GM12878 (cell line): ENCODE results near the gene NSD2. TPM values are rescaled to one million over a fixed set of nuclear protein-coding genes. Genes with fewer than 3 reads are reported as not detected.

Experiments
- ATAC-seq: fragments of 200-7000 bp; cut with Tn5 transposase; 3 replicates; pipeline ENCODE4 v1.9.1; 2020; ENCODE audit warnings: mild to moderate bottlenecking, moderate library complexity
- BruUV-seq: library from RNA; stranded (reverse); fragments of 400-500 nt; replicated peaks from 2 replicates; lab custom pipeline; 2021; lab: Mats Ljungman, UMichigan
- CTCF ChIA-PET: fragments of 300-600 bp; sonication (Branson Sonifier 250); formaldehyde crosslinking; extraction: SDS; loops from one replicate; lab custom pipeline; 2021; ENCODE audit warnings: inconsistent platforms; lab: Yijun Ruan, JAX
- POLR2A ChIA-PET: fragments of 350-600 bp; formaldehyde crosslinking; extraction: SDS; loops from one replicate; lab custom pipeline; 2021; ENCODE audit warnings: inconsistent platforms; lab: Charles Lee
- RAD21 ChIA-PET: fragments of 300-600 bp; sonication (Branson Sonifier 250); formaldehyde crosslinking; loops from one replicate; lab custom pipeline; 2023; ENCODE audit warnings: antibody characterized with exemption; ENCODE audit not compliant: unreplicated experiment; lab: Charles Lee
- SMC1A ChIA-PET: fragments of 300-600 bp; sonication (Branson Sonifier 250); formaldehyde crosslinking; loops from one replicate; lab custom pipeline; 2023; ENCODE audit not compliant: unreplicated experiment, uncharacterized antibody; lab: Charles Lee
- DNase-seq: peaks from one replicate; pipeline ENCODE4 v3.0.0-alpha.2; 2011; ENCODE audit warnings: low read depth, low spot score
- FAIRE-seq: peaks from 3 replicates; lab custom pipeline; 2011; peaks lifted over from hg19 to GRCh38; lab: Jason Lieb, UNC
- H2AFZ ChIP-seq: 2 replicates; pipeline ENCODE4 v1.6.0; 2011; ENCODE audit warnings: low read depth, low read length, control low read depth; ENCODE audit not compliant: control insufficient read depth
- H3K27ac ChIP-seq: 2 replicates; pipeline ENCODE4 v1.5.1; 2011; ENCODE audit warnings: control low read depth; ENCODE audit not compliant: control insufficient read depth, insufficient read depth
- H3K27me3 ChIP-seq, 2 experiments: replicated peaks in 1 of 2; 2 replicates each; pipeline versions ENCODE4 v1.6.0 to v1.6.1; 2011; ENCODE audit warnings: low read length in 1 of 2; ENCODE audit not compliant: control insufficient read depth in 2 of 2, insufficient read depth in 2 of 2
- H3K36me3 ChIP-seq, 2 experiments: 2 replicates each; pipeline ENCODE4 v1.5.1; 2011; ENCODE audit warnings: low read length in 1 of 2; ENCODE audit not compliant: control insufficient read depth in 2 of 2, insufficient read depth in 2 of 2
- H3K4me1 ChIP-seq: 2 replicates; pipeline ENCODE4 v1.6.1; 2011; ENCODE audit warnings: mild to moderate bottlenecking, low read length, moderate library complexity, mixed read lengths; ENCODE audit not compliant: control insufficient read depth, insufficient read depth
- H3K4me2 ChIP-seq: 2 replicates; pipeline ENCODE4 v1.6.0; 2011; ENCODE audit warnings: control low read depth; ENCODE audit not compliant: control insufficient read depth, insufficient read depth
- H3K4me3 ChIP-seq: fragments of 200-600 bp; sonication (generic); 2 replicates; pipeline ENCODE4 v1.5.1; 2016
- H3K79me2 ChIP-seq: 2 replicates; pipeline ENCODE4 v1.6.0; 2011; ENCODE audit warnings: low read length; ENCODE audit not compliant: control insufficient read depth, insufficient read depth
- H3K9ac ChIP-seq: 2 replicates; pipeline ENCODE4 v1.8.0; 2011; ENCODE audit warnings: low read length, control low read depth, mixed read lengths; ENCODE audit not compliant: control insufficient read depth, insufficient read depth
- H3K9me3 ChIP-seq: replicated peaks from 3 replicates; pipeline ENCODE4 v1.5.1; 2011; ENCODE audit warnings: mild to moderate bottlenecking, low read length; ENCODE audit not compliant: control insufficient read depth, insufficient read depth
- H4K20me1 ChIP-seq: 2 replicates; pipeline ENCODE4 v1.6.0; 2011; ENCODE audit not compliant: control insufficient read depth, insufficient read depth
- CBX3 ChIP-seq: fragments of 200-600 bp; sonication (generic); IDR thresholded peaks from 2 replicates; pipeline ENCODE4 v1.6.1; 2016; ENCODE audit warnings: low read depth, borderline replicate concordance
- CREM ChIP-seq: IDR thresholded peaks from 2 replicates; pipeline ENCODE4 v1.6.1; 2014; ENCODE audit warnings: antibody characterized with exemption, low read depth
- CUX1 ChIP-seq: IDR thresholded peaks from 2 replicates; pipeline ENCODE4 v1.6.1; 2012; ENCODE audit warnings: improper control_type of control experiment, low read depth, low read length; ENCODE audit not compliant: insufficient replicate concordance
- TCF3 ChIP-seq: IDR thresholded peaks from 2 replicates; pipeline ENCODE4 v1.6.1; 2012; ENCODE audit warnings: low read depth, mild to moderate bottlenecking, low read length, borderline replicate concordance; ENCODE audit not compliant: insufficient read depth
- USF2 ChIP-seq: IDR thresholded peaks from 2 replicates; pipeline ENCODE4 v1.6.1; 2011; ENCODE audit warnings: low read depth, low read length, improper control_type of control experiment, borderline replicate concordance
- WGBS: methylation state at CpG from one replicate; pipeline ENCODE4 v1.1.6; 2016; ENCODE audit warnings: low lambda C conversion rate; ENCODE audit not compliant: insufficient replicate concordance, insufficient coverage; ENCODE audit errors: missing lambda C conversion rate; 5-methylcytosine and 5-hydroxymethylcytosine counted together
- in situ Hi-C: fragments of 300-500 bp; cut with MboI; formaldehyde crosslinking; loops from 9 replicates; pipeline ENCODE4 v1.14.3; 2018; ENCODE audit warnings: mixed read lengths
- intact Hi-C: fragments of 100-400 bp; cut with micrococcal nuclease; formaldehyde crosslinking; loops from one replicate; pipeline ENCODE4 v1.14.2; 2022; ENCODE audit not compliant: unreplicated experiment
- polyA plus RNA-seq, 11 experiments: library from polyadenylated mRNA; depleted of rRNA in 4 of 11; unstranded in 6 of 11; stranded (reverse) in 5 of 11; fragments of >200 nt; fragmentation: Nextera tagmentation in 4 of 11; fragmentation: Illumina TruSeq in 1 of 11; extraction: Ambion mirVana in 4 of 11; extraction: Trizol in 1 of 11; gene quantifications; 1 replicate in 1 of 11; 2 replicates in 10 of 11; pipeline versions ENCODE4 v1.2.1 to v1.2.3, GENCODE V29; 2011 to 2016; ENCODE audit warnings: inconsistent platforms in 2 of 11, missing spikeins in 2 of 11, low read depth in 1 of 11
- total RNA-seq, 4 experiments: library from RNA; depleted of rRNA in 3 of 4; stranded (reverse); fragments of >200 nt in 3 of 4; fragmentation: Illumina TruSeq in 1 of 4; extraction: Trizol in 1 of 4; gene quantifications; 2 replicates each; pipeline versions ENCODE4 v1.2.1 to v1.2.3, GENCODE V29; 2013 to 2021

NSD2 gene
- total and polyA plus RNA-seq, 10 of the 15 experiments (the other 5 are each of a cell fraction or from before 2014, with no cell fraction given): 8.6 to 139 (median 67.2) TPM

GRCh38 chr4:1839282-1839681 is 31.9 kb upstream of the NSD2 start:
- Histone ChIP-seq H2AFZ (no peak overlapping the region), H3K4me1 (peaks cover 7% of the 10 kb centered on the region), H3K36me3 (peaks cover 19 to 23% of the 10 kb centered on the region in 2 experiments), H3K4me3 (no peak overlapping the region), H3K79me2 (no peaks in the 10 kb centered on the region; the same call in 1 of the 2 replicates), H3K27ac (no peak overlapping the region), H3K4me2 (no peak overlapping the region), H3K9ac (no peak overlapping the region), H4K20me1 (no peaks in the 10 kb centered on the region), H3K27me3 (no peaks in the 10 kb centered on the region), H3K9me3 (no peaks in the 10 kb centered on the region)
- in situ Hi-C loops: no loop called here
- no peak for FAIRE-seq
- DNase-seq: no peak
- ATAC-seq: no peak
- intact Hi-C loops: no loop called here
- ChIA-PET CTCF (interaction anchor here (1.0 to 1.2 kb wide), 3 partner anchors 8 to 295 kb away, joined by 3 read pairs; no protein-coding TSS in a partner anchor), RAD21 (no interaction called here), SMC1A (interaction anchor here (1.3 kb wide), 1 partner anchor 146 kb away, joined by 4 read pairs; no protein-coding TSS in a partner anchor), POLR2A (no interaction called here)
- WGBS: 80% methylated on average over 7 of the region's 7 CpGs
- BruUV-seq: no TSS peak
- TF ChIP-seq CREM (no peak), TCF3 (no peak), CUX1 (no peak), USF2 (no peak), CBX3 (no peak)
